GM23248 (cell line): ENCODE results near the gene ARSI.

Experiments used
- EZH2 ChIP-seq: fragments of 200-600 bp; sonication (generic); IDR thresholded peaks from 2 replicates; pipeline ENCODE4 v1.6.1; 2018; ENCODE audit warnings: antibody characterized with exemption, mild to moderate bottlenecking; ENCODE audit not compliant: insufficient read depth, poor library complexity, severe bottlenecking
- EZH2phosphoT487 ChIP-seq: fragments of 200-600 bp; sonication (generic); IDR thresholded peaks from 2 replicates; pipeline ENCODE4 v1.6.1; 2018; ENCODE audit warnings: antibody characterized with exemption, moderate library complexity, mild to moderate bottlenecking, low read depth; ENCODE audit not compliant: insufficient read depth

- TF ChIP-seq EZH2 (no peak), EZH2phosphoT487 (no peak)
Observed at GRCh38 chr5:150326707-150327106, 24.0 kb upstream of the ARSI start.
